ENCODE data around the gene CABCOCO1. TPM values are rescaled to one million over a fixed set of nuclear protein-coding genes. Genes with fewer than 3 reads are reported as not detected.

Gene CABCOCO1
- total and polyA plus RNA-seq, 2 of the 13 experiments (the other 11 are each of a cell fraction or from before 2014, with no cell fraction given) = not detected

- ChIA-PET POLR2A (no interaction called here), CTCF (ENCODE audit: low intra/inter-chr PET ratio, low total read pairs) (no interaction called here)
- no peak for ATAC-seq
- Histone ChIP-seq H3K36me3 (replicated peaks in 1 of 2; ENCODE audit: control insufficient read depth in 1 of 2, insufficient read depth in 2 of 2, low read length in 2 of 2) (no peaks in the 10 kb centered on the region), H3K4me3 (replicated peaks in 1 of 3; ENCODE audit: insufficient read depth in 1 of 3, low read depth in 2 of 3, low read length in 3 of 3) (no peak overlapping the region), H3K4me1 (ENCODE audit: insufficient read depth, low read length) (no peaks in the 10 kb centered on the region), H3K9me3 (ENCODE audit: low read length) (no peaks in the 10 kb centered on the region), H3K27ac (ENCODE audit: extremely low read length, insufficient read depth, low read length) (no peak overlapping the region), H3K4me2 (ENCODE audit: low read depth, low read length) (no peak overlapping the region), H4K20me1 (ENCODE audit: insufficient read depth, low read length) (no peaks in the 10 kb centered on the region), H2AFZ (ENCODE audit: low read length) (no peak overlapping the region), H3K27me3 (ENCODE audit: control insufficient read depth in 1 of 2, insufficient read depth in 2 of 2, low read length in 2 of 2) (no peaks in the 10 kb centered on the region), H3K9ac (ENCODE audit: insufficient read depth, low read depth, low read length) (no peak overlapping the region), H3K79me2 (ENCODE audit: insufficient read depth, low read length) (no peaks in the 10 kb centered on the region)
- DNase-seq (ENCODE audit: low spot score) = no peak
- BruUV-seq (replicated peaks) = no TSS peak
- FAIRE-seq = no peak
- intact Hi-C loops (cut with micrococcal nuclease; ENCODE audit: unreplicated experiment) = no loop called here
- WGBS (ENCODE audit: low lambda C conversion rate) = 74% methylated on average over 5 of the region's 5 CpGs
- TF ChIP-seq CEBPG (CRISPR knock-in tag; IDR thresholded peaks at IDR 0.05) = no peak
- no peak for TF ChIP-seq RFX5 (IDR thresholded peaks at IDR 0.05; ENCODE audit: low read depth, low read length)
- TF ChIP-seq ZFX (CRISPR knock-in tag; IDR thresholded peaks at IDR 0.05; ENCODE audit: low read depth) = no peak
- TF ChIP-seq SOX6 (IDR thresholded peaks at IDR 0.05) = no peak
- no peak for TF ChIP-seq SOX6 (CRISPR knock-in tag; IDR thresholded peaks at IDR 0.05)
- no peak for TF ChIP-seq HDAC1 (CRISPR knock-in tag; IDR thresholded peaks at IDR 0.05)
- TF ChIP-seq ZNF12 (CRISPR knock-in tag; IDR thresholded peaks at IDR 0.05) = no peak
- no peak for TF ChIP-seq HMGXB3 (CRISPR knock-in tag; IDR thresholded peaks at IDR 0.05; ENCODE audit: borderline replicate concordance)
- no peak for TF ChIP-seq TBX2 (CRISPR knock-in tag; IDR thresholded peaks at IDR 0.05; ENCODE audit: borderline replicate concordance)
- no peak for TF ChIP-seq MLLT10 (CRISPR knock-in tag; IDR thresholded peaks at IDR 0.05)
- TF ChIP-seq HNRNPH1 (optimal IDR thresholded peaks at IDR 0.05; ENCODE audit: low read depth, low read length) = no peak
- TF ChIP-seq GATA4 (IDR thresholded peaks at IDR 0.05; ENCODE audit: borderline replicate concordance, low read depth) = no peak
- TF ChIP-seq ZNF451 (CRISPR knock-in tag; IDR thresholded peaks at IDR 0.05) = no peak
- no peak for TF ChIP-seq E2F2 (CRISPR knock-in tag; IDR thresholded peaks at IDR 0.05; ENCODE audit: borderline replicate concordance)
- TF ChIP-seq ZNF510 (CRISPR knock-in tag; IDR thresholded peaks at IDR 0.05; ENCODE audit: low read depth) = no peak
- no peak for TF ChIP-seq ZMYM4 (CRISPR knock-in tag; IDR thresholded peaks at IDR 0.05)
- TF ChIP-seq NR2F6 (IDR thresholded peaks at IDR 0.05) = no peak
- no peak for TF ChIP-seq NR2F6 (CRISPR knock-in tag; IDR thresholded peaks at IDR 0.05)
- TF ChIP-seq ZNF235 (CRISPR knock-in tag; IDR thresholded peaks at IDR 0.05; ENCODE audit: borderline replicate concordance) = no peak
- no peak for TF ChIP-seq NCOA2 (CRISPR knock-in tag; IDR thresholded peaks at IDR 0.05)
- in situ Hi-C loops (cut with HindIII; ENCODE audit: extremely low pct_ligation_motif_present, low pct_unique_long_range_greater_than_20kb) = no loop called here
These were observed 138.8 kb downstream of the CABCOCO1 start for GRCh38 chr10:61801484-61801883.

Data from HepG2 (cell line).